A549 (cell line): ENCODE measurements around the gene KIAA1210.

Experiments used
- CEBPB ChIP-seq, 2 experiments: fragments of >200 bp in 1 of 2; sonication (Bioruptor Twin) in 1 of 2; formaldehyde crosslinking in 1 of 2; IDR thresholded peaks; 2 replicates each; pipeline ENCODE4 v1.6.1; 2012 to 2016
- EHMT2 ChIP-seq: fragments of 200-600 bp; sonication (generic); IDR thresholded peaks from 2 replicates; pipeline ENCODE4 v1.6.1; 2016; ENCODE audit warnings: antibody characterized with exemption, low read depth, mild to moderate bottlenecking, moderate library complexity
- EP300 ChIP-seq, 2 experiments: fragments of >200 bp; sonication (Bioruptor Twin); formaldehyde crosslinking; IDR thresholded peaks; 2 replicates in 1 of 2; 3 replicates in 1 of 2; pipeline ENCODE4 v1.6.1; 2016 to 2017
- RCOR1 ChIP-seq: fragments of 150-350 bp; IDR thresholded peaks from 2 replicates; pipeline ENCODE4 v1.6.1; 2014; ENCODE audit warnings: antibody characterized with exemption, low read length, low read depth
- SMC3 ChIP-seq: fragments of >200 bp; sonication (Bioruptor Twin); formaldehyde crosslinking; IDR thresholded peaks from 3 replicates; pipeline ENCODE4 v1.6.1; 2018; ENCODE audit warnings: inconsistent platforms
- USF2 ChIP-seq: fragments of 450-650 bp; IDR thresholded peaks from 2 replicates; pipeline ENCODE4 v1.6.1; 2014; ENCODE audit warnings: antibody characterized with exemption
- TF ChIP-seq, protein P1 (sequence below): fragments of 200-600 bp; sonication (generic); IDR thresholded peaks from 2 replicates; pipeline ENCODE4 v1.6.1; 2016; ENCODE audit warnings: antibody characterized with exemption, mild to moderate bottlenecking, moderate library complexity
- TF ChIP-seq, protein P2 (sequence below): fragments of >200 bp; sonication (Bioruptor Twin); formaldehyde crosslinking; IDR thresholded peaks from 3 replicates; pipeline ENCODE4 v1.5.1; 2016

DNA sequence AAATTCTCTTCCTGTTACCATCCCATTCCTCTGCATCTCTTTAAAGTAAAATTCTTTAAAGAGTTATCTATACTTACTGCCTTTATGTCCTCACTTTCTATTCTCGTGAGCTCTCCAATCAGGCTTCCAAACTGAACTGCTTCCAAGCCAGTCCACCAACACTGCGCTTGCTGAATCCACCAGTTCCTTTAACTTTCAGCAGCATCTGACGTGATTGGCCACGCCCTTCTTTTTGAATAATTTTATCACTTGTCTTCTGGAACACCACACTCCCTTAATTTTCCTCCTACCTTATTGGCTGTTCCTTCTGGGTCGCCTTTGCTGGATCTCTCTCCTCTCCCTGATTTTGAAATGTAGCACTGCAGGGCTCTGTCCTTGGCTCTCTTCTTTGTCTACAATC is at the start of gene KIAA1210:
- TF ChIP-seq CEBPB (IDR thresholded peaks at IDR 0.05) (no peak), SMC3 (no peak), RCOR1 (no peak), USF2 (no peak), EP300 (IDR thresholded peaks at IDR 0.05) (no peak), EHMT2 (no peak)
- TF ChIP-seq, protein P1, sequence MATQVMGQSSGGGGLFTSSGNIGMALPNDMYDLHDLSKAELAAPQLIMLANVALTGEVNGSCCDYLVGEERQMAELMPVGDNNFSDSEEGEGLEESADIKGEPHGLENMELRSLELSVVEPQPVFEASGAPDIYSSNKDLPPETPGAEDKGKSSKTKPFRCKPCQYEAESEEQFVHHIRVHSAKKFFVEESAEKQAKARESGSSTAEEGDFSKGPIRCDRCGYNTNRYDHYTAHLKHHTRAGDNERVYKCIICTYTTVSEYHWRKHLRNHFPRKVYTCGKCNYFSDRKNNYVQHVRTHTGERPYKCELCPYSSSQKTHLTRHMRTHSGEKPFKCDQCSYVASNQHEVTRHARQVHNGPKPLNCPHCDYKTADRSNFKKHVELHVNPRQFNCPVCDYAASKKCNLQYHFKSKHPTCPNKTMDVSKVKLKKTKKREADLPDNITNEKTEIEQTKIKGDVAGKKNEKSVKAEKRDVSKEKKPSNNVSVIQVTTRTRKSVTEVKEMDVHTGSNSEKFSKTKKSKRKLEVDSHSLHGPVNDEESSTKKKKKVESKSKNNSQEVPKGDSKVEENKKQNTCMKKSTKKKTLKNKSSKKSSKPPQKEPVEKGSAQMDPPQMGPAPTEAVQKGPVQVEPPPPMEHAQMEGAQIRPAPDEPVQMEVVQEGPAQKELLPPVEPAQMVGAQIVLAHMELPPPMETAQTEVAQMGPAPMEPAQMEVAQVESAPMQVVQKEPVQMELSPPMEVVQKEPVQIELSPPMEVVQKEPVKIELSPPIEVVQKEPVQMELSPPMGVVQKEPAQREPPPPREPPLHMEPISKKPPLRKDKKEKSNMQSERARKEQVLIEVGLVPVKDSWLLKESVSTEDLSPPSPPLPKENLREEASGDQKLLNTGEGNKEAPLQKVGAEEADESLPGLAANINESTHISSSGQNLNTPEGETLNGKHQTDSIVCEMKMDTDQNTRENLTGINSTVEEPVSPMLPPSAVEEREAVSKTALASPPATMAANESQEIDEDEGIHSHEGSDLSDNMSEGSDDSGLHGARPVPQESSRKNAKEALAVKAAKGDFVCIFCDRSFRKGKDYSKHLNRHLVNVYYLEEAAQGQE = no peak
- TF ChIP-seq, protein P2, sequence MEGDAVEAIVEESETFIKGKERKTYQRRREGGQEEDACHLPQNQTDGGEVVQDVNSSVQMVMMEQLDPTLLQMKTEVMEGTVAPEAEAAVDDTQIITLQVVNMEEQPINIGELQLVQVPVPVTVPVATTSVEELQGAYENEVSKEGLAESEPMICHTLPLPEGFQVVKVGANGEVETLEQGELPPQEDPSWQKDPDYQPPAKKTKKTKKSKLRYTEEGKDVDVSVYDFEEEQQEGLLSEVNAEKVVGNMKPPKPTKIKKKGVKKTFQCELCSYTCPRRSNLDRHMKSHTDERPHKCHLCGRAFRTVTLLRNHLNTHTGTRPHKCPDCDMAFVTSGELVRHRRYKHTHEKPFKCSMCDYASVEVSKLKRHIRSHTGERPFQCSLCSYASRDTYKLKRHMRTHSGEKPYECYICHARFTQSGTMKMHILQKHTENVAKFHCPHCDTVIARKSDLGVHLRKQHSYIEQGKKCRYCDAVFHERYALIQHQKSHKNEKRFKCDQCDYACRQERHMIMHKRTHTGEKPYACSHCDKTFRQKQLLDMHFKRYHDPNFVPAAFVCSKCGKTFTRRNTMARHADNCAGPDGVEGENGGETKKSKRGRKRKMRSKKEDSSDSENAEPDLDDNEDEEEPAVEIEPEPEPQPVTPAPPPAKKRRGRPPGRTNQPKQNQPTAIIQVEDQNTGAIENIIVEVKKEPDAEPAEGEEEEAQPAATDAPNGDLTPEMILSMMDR = no peak
